NOMO-1 treated with DMSO at 0.1 percent for 48 hours (cell line): ENCODE results near the gene POLR3G.

Source experiments
- DNase-seq: peaks from one replicate; lab custom pipeline; 2025; ENCODE audit not compliant: unreplicated experiment; lab: John Stamatoyannopoulos, UW

Gene POLR3G, protein sequence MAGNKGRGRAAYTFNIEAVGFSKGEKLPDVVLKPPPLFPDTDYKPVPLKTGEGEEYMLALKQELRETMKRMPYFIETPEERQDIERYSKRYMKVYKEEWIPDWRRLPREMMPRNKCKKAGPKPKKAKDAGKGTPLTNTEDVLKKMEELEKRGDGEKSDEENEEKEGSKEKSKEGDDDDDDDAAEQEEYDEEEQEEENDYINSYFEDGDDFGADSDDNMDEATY

DNA sequence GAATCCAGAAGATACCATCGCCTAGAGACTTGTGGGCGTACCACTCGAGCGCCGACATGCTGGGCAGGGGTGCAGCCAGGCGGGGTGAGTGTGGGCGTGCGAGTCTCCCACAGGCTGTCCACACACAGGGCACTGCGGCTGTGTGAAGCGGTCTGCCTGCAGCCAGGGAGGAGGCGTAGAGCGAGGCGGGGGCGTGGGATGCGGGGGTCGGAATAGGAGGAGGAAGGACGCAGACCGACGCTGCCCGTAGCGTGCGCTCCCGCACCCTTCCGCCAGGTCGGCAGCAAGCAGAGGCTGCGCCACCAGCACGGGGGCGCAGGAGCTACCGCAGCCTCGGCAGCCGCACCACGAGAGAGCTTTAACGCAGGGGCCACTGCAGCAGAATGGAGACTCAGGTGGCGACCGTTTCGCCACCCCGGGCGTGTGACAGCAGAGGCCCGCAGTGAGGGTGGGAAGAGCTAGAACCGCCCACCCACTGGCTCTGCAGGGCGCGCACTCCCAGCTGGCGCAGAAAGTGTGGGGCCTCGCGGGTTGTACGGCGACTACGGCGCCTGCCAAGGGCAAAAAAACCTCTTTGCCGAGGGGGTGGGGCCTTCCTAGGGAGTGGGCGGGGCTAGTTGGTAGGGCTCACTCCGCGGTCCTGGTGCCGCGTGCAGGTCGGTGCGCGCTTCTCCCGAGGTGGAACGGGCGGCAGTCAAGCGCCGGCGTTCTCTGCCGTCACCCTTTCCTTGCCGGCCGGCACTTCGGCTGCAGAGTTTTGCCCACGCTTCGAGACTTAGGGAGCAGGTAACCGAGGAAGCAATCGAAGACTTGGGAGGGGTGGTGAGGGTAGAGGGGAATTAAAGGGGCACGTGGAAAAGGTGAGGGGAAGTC lies at the start of gene POLR3G, which contains the start of gene MBLAC2:
TSS of gene POLR3G (plus strand) at position 630 of the 873 bp plus-strand sequence. CDS start 10,704 bp downstream, outside the sequence.
TSS of gene MBLAC2 (minus strand) at position 537 of the 873 bp plus-strand sequence. CDS start at position 58, 479 bp downstream.
- DNase-seq = peak; percentile 85

DNA sequence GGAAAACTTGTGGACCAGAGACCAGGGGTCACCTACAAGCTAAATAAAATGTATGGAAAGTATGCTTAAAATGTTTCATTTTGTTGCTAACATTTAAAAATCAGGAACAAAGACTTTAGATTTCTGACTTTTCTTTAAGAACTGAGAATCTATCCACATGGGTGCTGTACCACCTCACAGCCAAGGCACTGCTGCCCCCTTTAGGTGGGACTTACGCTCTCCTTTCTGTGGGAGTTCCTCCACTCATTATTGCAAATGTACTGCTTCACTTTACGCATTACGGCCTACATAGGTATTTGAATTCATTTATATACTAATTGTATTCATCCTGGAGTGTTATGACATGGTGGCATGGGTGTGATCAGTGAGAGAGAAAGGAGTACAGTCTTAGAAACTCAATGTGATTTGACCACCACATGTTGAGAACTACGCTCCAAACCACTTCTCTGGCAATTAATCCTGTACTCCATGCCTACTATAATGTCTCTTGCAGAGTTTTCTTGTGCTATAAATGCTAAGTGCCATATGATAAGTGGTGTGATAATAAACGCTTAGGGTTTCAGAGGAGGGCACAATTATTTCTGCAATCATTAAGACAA lies 40.4 kb upstream of the POLR3G start:
- DNase-seq = peak; percentile 42

DNA sequence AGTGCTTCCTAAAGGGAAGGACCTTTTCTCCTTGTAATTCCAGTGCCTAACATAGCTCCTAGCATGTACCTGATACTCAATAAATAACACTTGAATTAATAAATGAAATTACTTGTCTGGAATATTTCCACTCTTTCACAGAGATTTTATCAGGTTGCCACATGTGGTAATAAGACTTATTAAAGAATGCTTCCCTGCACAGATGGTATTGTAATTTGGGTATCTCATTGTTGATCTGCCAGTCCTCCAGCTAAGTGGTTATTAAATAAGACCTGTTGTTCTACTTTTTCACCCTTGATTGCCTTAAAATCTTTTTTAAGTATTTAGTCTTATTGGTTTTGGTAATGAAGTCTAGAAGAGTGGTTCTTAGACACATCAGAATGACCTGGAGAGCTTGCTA lies 37.0 kb upstream of the POLR3G start:
- no peak for DNase-seq

DNA sequence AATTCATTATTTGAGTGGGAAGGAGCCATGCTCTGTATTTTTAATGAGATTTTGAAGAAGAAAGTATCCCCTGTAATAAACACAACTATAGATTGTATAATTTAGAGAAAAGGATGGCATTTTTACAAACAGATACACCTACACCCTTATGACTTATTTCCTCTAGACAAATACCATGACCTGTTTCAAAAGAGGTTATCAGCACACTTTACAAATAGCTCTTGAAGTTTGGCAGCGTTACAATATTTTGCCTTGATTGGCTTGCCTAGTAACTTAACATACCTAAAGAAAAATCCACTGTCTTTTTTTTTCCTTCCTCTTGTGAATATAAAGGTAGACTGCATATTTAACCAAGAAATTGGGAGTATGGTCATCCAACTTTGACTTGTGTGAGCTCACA lies 36.6 kb upstream of the POLR3G start:
- no peak for DNase-seq

DNA sequence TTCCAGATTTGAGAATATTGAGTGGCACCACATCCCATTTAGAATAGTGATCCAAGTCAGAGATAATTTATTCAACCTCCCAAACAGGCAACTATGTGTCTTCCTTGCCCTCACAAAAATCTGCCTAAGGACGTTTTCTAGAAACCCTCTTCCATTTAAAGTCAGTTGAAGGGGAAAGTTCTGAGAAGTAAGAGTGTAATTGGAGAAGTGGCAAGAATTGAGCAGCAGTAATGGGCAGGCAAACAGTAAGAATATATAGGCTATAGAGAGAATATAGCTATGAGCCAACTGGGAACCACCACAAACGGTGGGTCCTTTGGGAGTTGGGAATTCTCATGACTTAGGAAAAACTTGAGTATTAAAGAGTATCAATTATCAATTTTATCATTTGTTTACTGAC lies 34.0 kb upstream of the POLR3G start:
- DNase-seq = no peak

DNA sequence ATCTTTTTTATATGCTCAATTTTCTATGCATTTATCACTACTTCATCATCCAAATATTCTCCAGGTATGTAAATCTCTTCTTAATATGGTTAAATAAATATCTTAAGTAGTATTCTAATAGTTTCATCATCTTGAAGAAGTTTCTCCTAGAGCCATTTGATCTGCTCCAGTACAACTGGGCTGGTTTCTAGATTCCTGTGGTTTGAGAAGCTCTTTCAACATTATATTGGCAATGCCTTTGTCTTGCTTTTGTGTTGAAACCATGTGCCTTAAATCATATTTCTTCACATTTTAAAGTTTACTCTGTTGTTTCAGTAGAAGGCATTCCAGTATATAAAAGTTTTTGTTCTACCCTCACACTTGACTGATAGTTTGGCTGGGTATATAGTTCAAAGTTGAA lies 27.7 kb upstream of the POLR3G start:
- no peak for DNase-seq

DNA sequence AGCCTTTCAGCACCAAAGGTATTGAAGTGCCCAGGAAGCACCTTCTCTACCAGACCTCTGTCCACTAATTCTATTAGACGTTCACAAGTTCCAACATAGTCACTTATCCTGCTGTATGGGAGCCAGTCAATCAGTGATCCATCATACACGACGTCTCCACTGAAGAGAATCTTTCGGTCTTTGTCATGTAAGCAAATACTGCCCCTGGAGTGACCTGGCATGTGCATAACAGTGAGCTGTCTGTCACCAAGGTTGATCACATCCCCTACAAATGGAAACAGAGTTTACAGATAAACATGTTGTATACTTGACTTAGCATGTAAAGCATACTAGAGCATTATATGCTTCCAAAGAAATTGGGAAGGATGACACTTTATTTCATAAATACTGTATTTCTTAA lies 13.4 kb upstream of the POLR3G start:
- DNase-seq = no peak

DNA sequence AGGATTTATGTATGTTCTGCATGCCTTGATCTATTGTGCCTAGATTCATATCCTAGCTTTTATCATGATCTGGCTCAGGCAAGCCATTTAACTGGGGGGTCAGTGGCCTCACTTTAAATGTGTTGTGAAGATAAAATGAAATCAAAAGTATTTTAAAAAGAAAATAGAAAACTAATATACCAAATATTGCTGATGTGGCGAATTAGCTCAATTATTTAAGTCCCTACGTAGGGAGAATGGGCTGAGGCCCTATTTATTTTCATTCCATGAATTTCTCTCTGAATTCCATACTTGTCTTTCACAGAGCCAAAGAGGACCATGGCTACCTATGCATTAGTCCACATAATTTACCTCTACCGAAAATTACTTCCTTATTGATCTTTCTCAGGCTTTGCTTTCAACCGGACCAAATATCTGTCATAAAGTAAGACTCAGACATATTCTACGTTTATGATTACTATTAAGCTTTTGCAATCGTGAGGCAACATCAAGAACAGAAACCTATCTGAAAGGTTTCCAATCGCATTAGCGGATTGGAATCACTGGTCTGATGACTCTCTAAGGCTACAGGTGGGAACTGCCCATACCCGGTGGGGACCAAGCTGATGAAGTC lies 1.8 kb upstream of the POLR3G start:
- DNase-seq = peak; percentile 23

DNA sequence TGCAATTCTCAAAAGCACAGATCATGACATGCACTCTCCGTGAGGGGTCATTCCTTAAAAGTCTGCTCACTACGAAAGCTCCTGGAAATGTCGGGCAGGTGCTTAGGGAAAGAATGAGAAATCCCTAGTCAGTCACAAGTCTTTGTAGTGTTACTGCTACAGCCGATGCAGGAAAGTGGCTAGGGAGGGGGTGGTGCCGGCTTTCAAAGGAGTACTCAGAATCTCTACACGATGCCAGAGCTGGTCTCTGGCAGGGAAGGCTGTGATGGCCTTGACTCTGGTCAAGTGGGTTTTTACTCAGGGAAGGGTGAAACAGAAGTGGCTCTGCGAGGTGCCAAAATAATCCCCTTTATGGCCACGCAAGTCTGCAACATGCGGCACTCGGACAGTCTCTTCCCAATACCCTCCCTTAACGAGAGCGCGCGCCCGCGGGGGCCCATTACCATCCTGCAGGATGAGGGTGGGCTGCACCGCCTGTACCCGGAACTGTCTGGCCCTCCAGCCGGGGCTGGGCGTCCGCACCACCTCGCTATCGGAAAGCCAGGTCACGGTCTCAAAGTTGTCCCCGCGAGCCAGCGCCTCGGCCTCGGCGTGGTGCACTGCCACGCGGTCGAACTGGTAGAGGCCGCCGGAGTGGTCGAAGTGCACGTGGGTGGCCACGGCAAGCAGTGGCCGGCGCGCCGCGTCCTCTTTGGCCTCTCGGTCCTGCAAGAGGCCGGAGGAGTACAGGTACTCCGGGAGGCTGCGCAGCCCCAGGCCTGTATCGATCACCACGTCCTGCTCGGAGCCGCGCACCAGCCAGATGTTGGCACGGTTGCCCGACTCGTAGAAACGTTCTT lies 1.0 kb upstream of the POLR3G start:
- peak; percentile 47 for DNase-seq

DNA sequence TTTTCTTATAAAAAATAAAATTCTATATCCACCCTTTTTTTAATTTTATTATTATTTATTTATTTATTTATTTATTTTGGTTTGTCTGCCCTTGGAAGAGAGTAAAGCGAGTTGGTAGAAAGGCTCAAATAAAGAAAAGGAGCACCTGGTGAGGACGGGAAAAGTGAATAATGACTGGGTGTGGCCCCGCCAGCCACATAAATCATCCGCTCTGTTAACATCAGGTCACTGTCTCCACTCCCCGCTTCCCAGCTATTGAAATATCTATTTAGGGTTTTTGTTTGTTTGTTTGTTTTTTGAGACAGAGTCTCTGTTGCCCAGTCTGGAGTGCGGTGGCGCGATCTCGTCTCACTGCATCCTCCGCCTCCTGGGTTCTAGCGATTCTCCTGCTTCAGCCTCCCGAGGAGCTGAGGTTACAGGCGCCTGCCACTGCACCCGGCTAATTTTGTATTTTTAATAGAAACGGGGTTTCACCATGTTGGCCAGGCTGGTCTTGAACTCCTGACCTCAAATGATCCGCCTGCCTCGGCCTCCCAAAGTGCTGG lies 844 bp downstream of the POLR3G start:
- DNase-seq = no peak

DNA sequence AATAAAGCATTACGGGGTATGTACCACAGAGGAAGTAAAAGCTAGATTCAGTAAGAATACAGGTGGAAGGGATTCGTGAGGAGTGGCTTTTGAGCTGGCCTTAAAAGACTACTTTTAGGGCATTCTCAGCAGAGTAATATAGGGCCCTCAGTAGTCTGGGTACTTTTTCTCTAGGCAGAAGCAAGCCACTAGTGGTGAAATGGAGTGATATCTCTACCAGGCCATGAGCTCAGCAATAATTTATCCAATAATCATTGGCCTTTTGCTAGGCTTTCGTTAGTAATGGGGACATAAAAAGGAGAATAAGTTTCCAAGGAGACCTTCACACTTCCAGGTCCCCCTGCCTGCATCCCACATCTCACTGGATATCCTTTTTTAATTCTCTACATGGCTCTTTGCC lies 1.7 kb downstream of the POLR3G start:
- DNase-seq = no peak

DNA sequence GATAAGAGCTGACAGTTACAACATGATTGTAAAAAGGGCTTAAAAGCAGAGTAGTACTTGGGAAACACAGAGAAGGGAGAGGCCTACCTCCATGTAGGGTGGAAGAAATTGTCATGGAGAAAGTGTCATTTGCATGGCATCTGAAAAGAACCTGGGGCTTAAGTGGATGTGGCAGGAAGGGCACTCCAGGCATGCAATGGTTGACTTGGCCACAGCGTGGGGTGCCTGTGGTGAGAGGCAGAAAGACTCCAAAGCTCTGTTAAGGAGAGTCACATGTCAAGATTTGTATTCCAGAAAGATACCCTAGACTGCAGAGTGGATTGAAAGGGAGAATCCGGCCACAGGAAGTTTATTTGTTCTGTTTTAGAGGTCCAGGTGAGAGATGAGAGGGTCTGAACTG lies 2.4 kb downstream of the POLR3G start:
- DNase-seq = no peak

DNA sequence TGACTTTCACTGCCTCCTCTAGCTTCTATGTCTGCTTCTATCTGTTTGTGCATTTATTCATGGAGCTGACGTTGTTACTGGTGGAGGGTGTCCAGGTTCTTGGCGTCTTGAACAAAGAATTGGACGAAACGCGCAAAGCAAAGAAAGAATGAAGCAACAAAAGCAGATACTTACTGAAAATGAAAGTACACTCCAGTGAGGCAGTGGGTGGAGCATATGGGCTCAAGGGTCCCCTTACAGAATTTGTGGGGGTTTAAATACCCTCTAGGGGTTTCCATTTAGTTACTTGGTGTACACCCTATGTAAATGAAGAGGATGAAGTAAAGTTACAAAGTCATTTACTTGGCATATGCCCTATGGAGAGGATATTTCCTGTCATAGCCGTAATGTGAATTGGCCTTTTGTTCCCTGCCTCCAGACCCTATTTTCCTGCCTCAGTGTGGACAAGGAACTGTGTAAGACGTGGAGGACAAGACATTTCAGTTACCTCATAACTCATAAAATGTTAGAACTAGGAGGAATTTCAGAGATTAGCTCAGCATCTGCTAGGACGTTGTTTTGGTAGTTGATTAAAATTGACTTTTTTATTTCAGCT lies 3.1 kb downstream of the POLR3G start:
- DNase-seq = no peak

DNA sequence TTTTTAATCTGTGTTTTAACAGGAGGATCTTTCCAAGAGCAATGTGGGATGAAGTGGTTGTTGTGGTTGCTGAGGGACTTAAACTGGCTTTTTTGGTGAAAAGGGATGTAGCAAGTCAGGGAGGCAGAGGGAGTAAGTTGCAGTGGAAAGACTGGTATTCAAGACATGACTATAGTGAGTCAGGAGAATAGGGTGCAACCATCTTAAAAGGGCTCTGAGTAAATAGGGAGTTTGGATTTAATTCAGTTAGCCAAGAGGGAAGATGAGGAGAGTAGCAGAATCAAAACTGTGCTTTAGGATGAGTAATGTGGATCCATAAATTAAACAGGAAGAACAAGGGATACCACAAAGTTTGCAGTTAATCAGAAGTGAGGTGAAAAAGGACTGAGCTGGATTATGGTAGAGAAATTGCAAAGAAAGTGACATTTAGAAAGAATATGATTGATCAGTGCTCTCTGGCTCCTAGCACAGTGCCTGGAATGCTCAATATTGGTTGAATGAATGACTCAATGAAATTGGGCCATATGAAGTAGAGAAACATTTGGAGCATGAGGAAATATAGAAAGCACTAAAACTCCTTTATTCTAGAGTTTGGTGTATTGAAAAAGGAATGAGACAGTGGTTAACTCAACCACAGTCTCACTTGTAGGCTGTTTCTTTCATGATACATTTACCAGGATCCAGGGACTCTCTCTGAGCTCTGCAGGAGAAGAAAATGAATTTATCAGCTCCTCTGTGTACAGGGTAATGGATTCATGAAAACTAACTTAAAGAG lies 5.1 kb downstream of the POLR3G start:
- no peak for DNase-seq

DNA sequence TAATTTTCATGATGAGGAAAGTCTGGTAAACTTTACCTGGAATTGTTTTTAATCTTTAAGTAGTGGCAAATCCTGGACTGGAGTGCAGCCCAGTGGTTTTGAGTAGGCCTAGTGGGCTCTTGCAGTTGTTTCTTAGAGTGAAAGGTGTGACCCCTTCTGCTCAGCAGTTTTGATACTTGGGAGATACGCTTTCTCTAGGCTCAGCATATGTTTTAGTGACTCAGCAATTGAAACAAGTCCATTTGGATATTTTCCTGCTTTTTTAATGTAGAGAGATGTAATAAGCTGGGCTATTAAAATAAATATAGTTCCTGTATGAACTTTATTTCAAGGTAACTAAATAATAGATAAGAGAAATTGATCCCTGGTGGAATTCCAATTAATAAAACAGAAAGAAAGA lies 6.0 kb downstream of the POLR3G start:
- DNase-seq = no peak

DNA sequence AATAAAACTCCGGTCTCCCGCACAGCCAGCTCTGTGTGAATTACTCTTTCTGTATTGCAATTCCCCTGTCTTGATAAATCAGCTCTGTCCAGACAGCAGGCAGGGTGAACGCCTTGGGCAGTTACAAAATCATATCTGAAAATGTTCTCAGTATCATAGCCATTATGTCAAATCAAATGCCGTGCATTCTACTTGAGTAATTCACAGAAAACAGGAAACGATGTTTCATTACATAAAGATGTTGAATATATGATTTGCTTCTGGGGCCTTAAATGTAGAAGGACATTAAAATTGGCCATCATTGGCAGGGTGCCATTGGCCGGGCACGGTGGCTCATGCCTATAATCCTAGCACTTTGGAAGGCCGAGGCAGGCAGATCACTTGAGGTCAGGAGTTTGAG lies 8.5 kb downstream of the POLR3G start:
- no peak for DNase-seq

DNA sequence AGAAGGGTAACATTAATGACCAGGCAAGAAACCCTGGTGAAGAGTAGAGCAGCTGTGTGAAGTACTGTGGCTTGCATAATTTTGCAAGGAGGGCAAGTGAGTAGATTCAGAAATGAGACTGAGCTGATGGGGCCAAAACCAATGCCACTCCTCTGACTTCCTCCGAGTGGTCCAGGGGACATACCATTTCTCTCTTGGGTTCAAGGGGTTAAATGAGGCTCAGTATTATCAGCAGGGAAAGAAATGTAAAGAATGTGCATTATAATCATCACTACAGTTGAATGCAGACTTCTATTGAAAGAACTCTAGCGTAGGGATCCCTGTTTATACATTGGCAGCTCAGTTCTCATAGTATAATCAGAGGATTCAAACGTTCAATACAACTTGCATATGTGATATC lies 9.9 kb downstream of the POLR3G start:
- DNase-seq = no peak

DNA sequence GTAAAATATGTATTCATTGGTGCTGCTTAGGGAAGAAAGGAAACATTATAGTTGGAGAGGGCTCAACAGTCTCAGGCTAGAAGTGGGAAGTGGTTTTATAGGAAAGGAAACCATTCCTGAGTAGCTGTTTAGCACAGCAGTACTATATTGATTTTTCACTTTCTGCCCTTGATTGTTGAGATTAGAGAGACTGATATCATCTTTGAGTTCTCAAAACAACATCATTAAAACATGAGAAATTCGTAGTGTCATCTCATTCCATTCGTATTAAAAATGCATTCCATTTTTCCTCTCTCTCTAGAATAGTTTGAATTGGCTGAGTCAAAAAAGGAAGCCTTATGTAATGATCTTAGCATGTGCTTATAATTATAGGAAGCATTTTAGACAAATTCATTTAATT lies 14.1 kb downstream of the POLR3G start:
- no peak for DNase-seq

DNA sequence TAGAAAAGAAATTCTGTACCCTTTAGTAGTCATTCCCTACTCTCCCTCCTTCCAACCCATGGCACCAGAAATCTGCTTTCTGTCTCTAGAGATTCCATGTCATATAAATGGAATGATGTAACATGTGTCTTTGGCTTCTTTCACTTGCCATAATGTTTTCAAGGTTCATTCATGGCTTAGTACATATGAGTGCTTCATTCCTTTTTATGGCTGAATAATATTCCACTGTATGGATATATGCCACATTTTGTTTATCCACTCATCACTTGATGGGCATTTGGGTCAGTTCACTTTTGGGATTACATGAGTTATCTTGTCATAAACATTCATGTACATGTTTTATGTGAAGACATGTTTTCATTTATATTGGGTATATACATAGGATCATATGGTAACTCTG lies 19.4 kb downstream of the POLR3G start:
- DNase-seq = no peak
